ENCODE data around the gene MCTP2. TPM values are rescaled to one million over a fixed set of nuclear protein-coding genes. Genes with fewer than 3 reads are reported as not detected.

MCTP2 gene
- total and polyA plus RNA-seq, 9 of the 15 experiments (the other 6 are each of a cell fraction or from before 2014, with no cell fraction given), result 0.07 TPM; not detected in 8

DNA sequence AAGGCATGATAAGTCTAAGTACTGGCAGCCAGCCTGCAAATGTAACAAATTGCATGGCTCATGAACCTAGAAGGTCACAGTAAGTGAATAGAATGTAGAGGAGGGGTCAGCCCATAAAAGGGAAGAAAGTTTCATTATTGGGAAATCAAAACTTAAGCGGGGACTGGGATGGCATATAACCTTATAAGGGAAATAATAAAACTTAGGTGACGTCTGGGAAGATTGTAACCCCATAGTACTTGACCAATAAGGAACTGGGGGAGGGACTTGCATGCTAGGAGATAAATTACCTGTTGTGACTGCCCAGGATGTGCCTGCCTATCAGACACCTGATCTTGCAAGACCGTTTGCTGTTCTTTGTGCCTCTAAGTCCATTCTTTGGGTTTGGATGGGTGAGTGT, 28.1 kb upstream of the MCTP2 start:
- Histone ChIP-seq H3K79me2 (ENCODE audit: control insufficient read depth, insufficient read depth, low read length) (no peaks in the 10 kb centered on the region), H3K4me2 (ENCODE audit: insufficient read depth, low read length) (no peak overlapping the region), H3K36me3 (ENCODE audit: control insufficient read depth, insufficient read depth, low read length) (no peaks in the 10 kb centered on the region), H3K27me3 (ENCODE audit: control insufficient read depth in 2 of 2, insufficient read depth in 2 of 2, low read length in 2 of 2) (no peaks in the 10 kb centered on the region), H3K9me3 (replicated peaks; ENCODE audit: control insufficient read depth, insufficient read depth, low read depth, low read length) (no peaks in the 10 kb centered on the region), H3K4me1 (replicated peaks in 1 of 2; ENCODE audit: control insufficient read depth in 2 of 2, insufficient read depth in 2 of 2, low read length in 2 of 2) (no peaks in the 10 kb centered on the region), H3K9ac (ENCODE audit: insufficient read depth in 1 of 2, low read depth in 2 of 2, low read length in 2 of 2) (no peak overlapping the region), H3K4me3 (no peak overlapping the region), H4K20me1 (replicated peaks; ENCODE audit: control insufficient read depth, insufficient read depth, low read length) (no peaks in the 10 kb centered on the region), H2AFZ (ENCODE audit: low read depth, low read length) (no peak overlapping the region), H3K27ac (ENCODE audit: extremely low read depth, low read depth, low read length) (no peak overlapping the region), H3K9me1 (ENCODE audit: control insufficient read depth, insufficient read depth, low read length) (no peaks in the 10 kb centered on the region)
- in situ Hi-C loops (cut with MboI) (no loop called here), intact Hi-C loops (cut with micrococcal nuclease) (no loop called here)
- no peak for DNase-seq (ENCODE audit: extremely low read depth in 1 of 4, low spot score in 3 of 4)
- TF ChIP-seq JUN (IDR thresholded peaks at IDR 0.05; ENCODE audit: borderline replicate concordance, low read depth, low read length), result no peak
- no peak for TF ChIP-seq JUN (CRISPR knock-in tag; IDR thresholded peaks at IDR 0.05; ENCODE audit: borderline replicate concordance)
- TF ChIP-seq, protein P1, sequence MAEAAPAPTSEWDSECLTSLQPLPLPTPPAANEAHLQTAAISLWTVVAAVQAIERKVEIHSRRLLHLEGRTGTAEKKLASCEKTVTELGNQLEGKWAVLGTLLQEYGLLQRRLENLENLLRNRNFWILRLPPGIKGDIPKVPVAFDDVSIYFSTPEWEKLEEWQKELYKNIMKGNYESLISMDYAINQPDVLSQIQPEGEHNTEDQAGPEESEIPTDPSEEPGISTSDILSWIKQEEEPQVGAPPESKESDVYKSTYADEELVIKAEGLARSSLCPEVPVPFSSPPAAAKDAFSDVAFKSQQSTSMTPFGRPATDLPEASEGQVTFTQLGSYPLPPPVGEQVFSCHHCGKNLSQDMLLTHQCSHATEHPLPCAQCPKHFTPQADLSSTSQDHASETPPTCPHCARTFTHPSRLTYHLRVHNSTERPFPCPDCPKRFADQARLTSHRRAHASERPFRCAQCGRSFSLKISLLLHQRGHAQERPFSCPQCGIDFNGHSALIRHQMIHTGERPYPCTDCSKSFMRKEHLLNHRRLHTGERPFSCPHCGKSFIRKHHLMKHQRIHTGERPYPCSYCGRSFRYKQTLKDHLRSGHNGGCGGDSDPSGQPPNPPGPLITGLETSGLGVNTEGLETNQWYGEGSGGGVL (CRISPR knock-in tag; IDR thresholded peaks at IDR 0.05), result no peak
- no peak for TF ChIP-seq KDM5B (IDR thresholded peaks at IDR 0.05; ENCODE audit: insufficient replicate concordance, low read depth, low read length)
- no peak for TF ChIP-seq ARID1B (IDR thresholded peaks at IDR 0.05)
- TF ChIP-seq, protein P2, sequence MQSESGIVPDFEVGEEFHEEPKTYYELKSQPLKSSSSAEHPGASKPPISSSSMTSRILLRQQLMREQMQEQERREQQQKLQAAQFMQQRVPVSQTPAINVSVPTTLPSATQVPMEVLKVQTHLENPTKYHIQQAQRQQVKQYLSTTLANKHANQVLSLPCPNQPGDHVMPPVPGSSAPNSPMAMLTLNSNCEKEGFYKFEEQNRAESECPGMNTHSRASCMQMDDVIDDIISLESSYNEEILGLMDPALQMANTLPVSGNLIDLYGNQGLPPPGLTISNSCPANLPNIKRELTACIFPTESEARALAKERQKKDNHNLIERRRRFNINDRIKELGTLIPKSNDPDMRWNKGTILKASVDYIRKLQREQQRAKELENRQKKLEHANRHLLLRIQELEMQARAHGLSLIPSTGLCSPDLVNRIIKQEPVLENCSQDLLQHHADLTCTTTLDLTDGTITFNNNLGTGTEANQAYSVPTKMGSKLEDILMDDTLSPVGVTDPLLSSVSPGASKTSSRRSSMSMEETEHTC (IDR thresholded peaks at IDR 0.05), result no peak
- no peak for TF ChIP-seq MCM2 (IDR thresholded peaks at IDR 0.05; ENCODE audit: low read depth)
- TF ChIP-seq HSF4 (CRISPR knock-in tag; IDR thresholded peaks at IDR 0.05; ENCODE audit: borderline replicate concordance), result no peak
- no peak for TF ChIP-seq MED1 (CRISPR knock-in tag; IDR thresholded peaks at IDR 0.05; ENCODE audit: borderline replicate concordance)
- TF ChIP-seq ZNF282 (CRISPR knock-in tag; IDR thresholded peaks at IDR 0.05), result no peak
- BruUV-seq (replicated peaks), result no TSS peak
- POLR2A ChIA-PET, result no interaction called here
- 0% methylated on average over 3 of the region's 3 CpGs for WGBS (ENCODE audit: insufficient coverage, low coverage, missing lambda C conversion rate)
- CTCF ChIA-PET (ENCODE audit: low intra/inter-chr PET ratio), result no interaction called here
- no peak for FAIRE-seq
- ATAC-seq, result no peak

Measured in K562 (cell line).